Measurements from ENCODE around the gene PPP4R4. TPM values are rescaled to one million over a fixed set of nuclear protein-coding genes. Genes with fewer than 3 reads are reported as not detected.
"Not testable (repeated sequence)": the region's sequence is repeated elsewhere in the genome, so short reads cannot be mapped to it uniquely, and the experiment has no call there.

Gene PPP4R4
- total and polyA plus RNA-seq, 9 donors: 3.0 to 41.0 (median 14.2) TPM

DNA sequence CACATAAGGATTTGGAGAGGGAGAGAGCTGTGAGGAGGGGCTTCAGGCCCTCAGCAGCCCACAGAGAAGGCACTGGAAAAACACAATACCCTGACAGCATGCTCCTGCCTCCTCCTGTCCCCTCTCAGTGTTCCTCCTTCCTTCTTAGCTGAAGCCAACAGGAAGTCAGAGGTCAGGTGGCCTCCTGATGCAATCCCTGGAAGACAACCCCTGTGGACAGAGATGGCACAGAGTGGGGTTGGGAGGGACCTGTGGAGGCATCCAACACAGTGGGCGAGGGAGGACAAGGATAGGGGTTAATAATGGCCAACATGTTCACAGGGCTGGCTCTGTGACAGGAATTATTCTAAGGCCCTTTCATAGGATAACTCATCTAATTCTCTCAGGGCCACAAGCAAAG, 29.4 kb upstream of the PPP4R4 start:
- intact Hi-C loops (cut with DNase I): loop anchor here in 1 of 4 donors (5.0 kb wide), 1 partner anchor 33 kb away; no protein-coding TSS in a partner anchor
- Histone ChIP-seq H3K27me3 (no peaks in the 10 kb centered on the region), H3K27ac (no peak overlapping the region), H3K36me3 (no peaks in the 10 kb centered on the region), H3K4me3 (no peak overlapping the region), H3K9me3 (no peaks in the 10 kb centered on the region), H3K4me1 (ENCODE audit: insufficient read depth) (no peaks in the 10 kb centered on the region)
- 60 to 88% (median 71%) methylated on average over 1 of the region's 1 CpG for WGBS, 3 donors
- no peak for DNase-seq
- TF ChIP-seq EP300 (IDR thresholded peaks at IDR 0.05): no peak
- TF ChIP-seq, protein P1, sequence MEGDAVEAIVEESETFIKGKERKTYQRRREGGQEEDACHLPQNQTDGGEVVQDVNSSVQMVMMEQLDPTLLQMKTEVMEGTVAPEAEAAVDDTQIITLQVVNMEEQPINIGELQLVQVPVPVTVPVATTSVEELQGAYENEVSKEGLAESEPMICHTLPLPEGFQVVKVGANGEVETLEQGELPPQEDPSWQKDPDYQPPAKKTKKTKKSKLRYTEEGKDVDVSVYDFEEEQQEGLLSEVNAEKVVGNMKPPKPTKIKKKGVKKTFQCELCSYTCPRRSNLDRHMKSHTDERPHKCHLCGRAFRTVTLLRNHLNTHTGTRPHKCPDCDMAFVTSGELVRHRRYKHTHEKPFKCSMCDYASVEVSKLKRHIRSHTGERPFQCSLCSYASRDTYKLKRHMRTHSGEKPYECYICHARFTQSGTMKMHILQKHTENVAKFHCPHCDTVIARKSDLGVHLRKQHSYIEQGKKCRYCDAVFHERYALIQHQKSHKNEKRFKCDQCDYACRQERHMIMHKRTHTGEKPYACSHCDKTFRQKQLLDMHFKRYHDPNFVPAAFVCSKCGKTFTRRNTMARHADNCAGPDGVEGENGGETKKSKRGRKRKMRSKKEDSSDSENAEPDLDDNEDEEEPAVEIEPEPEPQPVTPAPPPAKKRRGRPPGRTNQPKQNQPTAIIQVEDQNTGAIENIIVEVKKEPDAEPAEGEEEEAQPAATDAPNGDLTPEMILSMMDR (IDR thresholded peaks at IDR 0.05): no peak
- TF ChIP-seq POLR2A (IDR thresholded peaks at IDR 0.05): no peak

DNA sequence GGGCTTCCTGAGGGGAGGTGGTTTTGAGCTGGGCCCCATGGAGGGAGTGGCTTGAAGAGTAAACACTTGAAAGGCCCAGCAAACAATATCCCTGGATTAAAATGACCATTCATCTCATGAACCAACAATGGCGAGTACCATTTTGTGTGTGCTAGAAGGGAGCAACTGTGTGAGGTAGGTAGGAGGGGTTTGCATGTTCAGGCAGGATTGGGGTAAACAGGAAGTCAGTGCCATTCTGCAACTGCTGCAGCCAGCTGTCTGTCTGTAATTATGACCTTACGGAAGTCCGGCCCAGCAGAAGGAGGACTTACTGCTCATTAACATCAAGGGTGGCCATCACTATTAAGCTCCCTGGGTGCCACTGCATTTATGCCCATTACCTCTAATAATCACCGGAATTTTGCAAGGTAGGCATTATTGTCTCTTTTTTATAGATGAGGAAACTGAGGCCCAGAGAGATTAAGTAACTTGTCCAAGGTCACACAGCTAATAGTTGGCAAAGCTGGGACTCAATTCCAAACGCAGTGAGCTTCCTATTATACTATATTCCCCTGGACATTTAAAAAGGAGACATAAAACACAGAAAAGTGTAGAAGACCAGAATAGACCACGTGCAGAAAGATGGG, 28.1 kb upstream of the PPP4R4 start:
- no peaks in the 10 kb centered on the region for H3K9me3 ChIP-seq
- no peaks in the 10 kb centered on the region for H3K36me3 ChIP-seq
- no peaks in the 10 kb centered on the region for H3K27me3 ChIP-seq
- TF ChIP-seq POLR2A (IDR thresholded peaks at IDR 0.05) (no peak), EP300 (IDR thresholded peaks at IDR 0.05) (no peak)
- TF ChIP-seq, protein P1 (IDR thresholded peaks at IDR 0.05): no peak
- 52 to 84% (median 82%) methylated on average over 6 of the region's 6 CpGs for WGBS, 3 donors
- intact Hi-C loops (cut with DNase I): no loop called here
- H3K4me3 ChIP-seq: no peak overlapping the region
- H3K4me1 ChIP-seq (ENCODE audit: insufficient read depth): no peaks in the 10 kb centered on the region
- no peak overlapping the region for H3K27ac ChIP-seq
- no peak for DNase-seq

DNA sequence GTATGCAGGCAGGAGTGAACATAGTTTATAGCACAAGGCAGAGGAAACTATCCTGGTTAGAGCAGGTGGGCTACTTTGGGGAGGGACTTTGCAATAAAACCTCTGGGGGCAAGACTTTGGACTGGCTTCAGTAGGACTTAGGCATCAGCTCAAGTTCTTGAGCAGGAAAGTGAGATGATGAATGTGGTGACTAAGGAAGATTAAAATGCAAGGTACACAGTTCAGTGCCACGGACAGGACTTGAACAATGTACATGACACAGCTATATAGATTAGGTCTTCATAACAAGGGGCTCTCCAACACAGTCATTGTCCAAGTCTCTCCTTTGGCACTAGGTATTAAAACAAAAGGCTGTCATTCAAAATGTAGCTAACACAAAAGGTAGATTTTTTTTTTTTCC, 21.4 kb upstream of the PPP4R4 start:
- Histone ChIP-seq H3K4me3 (no peak overlapping the region), H3K36me3 (no peaks in the 10 kb centered on the region), H3K4me1 (ENCODE audit: insufficient read depth) (no peaks in the 10 kb centered on the region), H3K9me3 (no peaks in the 10 kb centered on the region), H3K27ac (no peak overlapping the region), H3K27me3 (no peaks in the 10 kb centered on the region)
- 79 to 93% (median 84%) methylated on average over 1 of the region's 1 CpG for WGBS, 3 donors
- TF ChIP-seq, protein P1 (IDR thresholded peaks at IDR 0.05): no peak
- no peak for TF ChIP-seq POLR2A (IDR thresholded peaks at IDR 0.05)
- no peak for TF ChIP-seq EP300 (IDR thresholded peaks at IDR 0.05)
- DNase-seq: no peak
- intact Hi-C loops (cut with DNase I): no loop called here

DNA sequence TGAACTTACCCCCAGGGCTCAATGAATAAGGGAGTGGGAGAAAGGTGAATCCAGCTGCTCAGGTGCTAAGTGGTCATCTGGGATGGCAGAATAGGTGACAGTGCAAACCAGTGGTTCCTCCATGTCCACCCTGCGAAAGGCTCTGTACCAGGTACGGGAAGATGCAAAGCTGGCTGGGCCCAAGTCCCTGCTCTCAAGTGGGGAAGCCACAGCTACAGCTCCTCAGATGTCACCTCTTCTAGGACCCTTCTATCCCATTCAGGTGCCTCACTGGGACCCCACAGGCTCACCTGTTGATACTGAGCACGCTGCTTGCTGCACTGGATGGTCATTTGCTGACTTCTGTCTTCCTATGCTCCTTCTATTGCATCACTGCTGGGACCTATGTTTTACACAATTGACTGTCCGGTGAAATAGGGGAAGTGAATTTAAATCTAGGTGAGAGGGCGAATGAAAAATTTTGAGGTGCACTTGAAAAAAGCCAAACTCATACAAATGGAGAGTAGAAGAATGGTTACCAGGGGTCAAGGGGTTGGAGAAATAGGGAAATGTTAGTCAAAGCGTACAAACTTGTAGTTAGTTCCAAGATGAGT, 20.3 kb upstream of the PPP4R4 start:
- TF ChIP-seq EP300 (IDR thresholded peaks at IDR 0.05) (no peak), POLR2A (IDR thresholded peaks at IDR 0.05) (no peak)
- TF ChIP-seq, protein P1 (IDR thresholded peaks at IDR 0.05): no peak
- WGBS, 3 donors: 85 to 96% (median 91%) methylated on average over 6 of the region's 6 CpGs
- no peaks in the 10 kb centered on the region for H3K36me3 ChIP-seq
- no peaks in the 10 kb centered on the region for H3K9me3 ChIP-seq
- H3K4me1 ChIP-seq (ENCODE audit: insufficient read depth): no peaks in the 10 kb centered on the region
- H3K27ac ChIP-seq: no peak overlapping the region
- DNase-seq: no peak
- H3K27me3 ChIP-seq: no peaks in the 10 kb centered on the region
- H3K4me3 ChIP-seq: no peak overlapping the region
- intact Hi-C loops (cut with DNase I): no loop called here

DNA sequence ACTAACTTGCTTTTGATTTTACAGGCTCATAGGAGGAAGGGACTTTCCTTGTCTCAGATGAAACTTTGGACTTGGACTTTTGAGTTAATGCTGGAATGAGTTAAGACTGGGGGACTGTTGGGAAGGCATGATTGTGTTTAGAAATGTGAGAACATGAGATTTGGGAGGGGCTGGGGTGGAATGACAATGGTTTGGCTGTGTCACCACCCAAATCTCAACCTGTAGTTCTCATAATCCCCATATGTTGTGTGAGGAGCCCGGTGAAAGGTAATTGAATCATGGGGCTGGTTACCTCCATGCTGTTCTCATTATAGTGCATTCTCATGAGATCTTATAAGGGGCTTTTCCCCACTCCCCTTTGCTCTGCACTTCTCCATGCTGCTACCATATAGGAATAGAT, 18.0 kb upstream of the PPP4R4 start:
- H3K36me3 ChIP-seq; DNase-seq; H3K4me3 ChIP-seq; H3K4me1 ChIP-seq (ENCODE audit: insufficient read depth); H3K9me3 ChIP-seq; H3K27me3 ChIP-seq; intact Hi-C loops (cut with DNase I); H3K27ac ChIP-seq: not testable (repeated sequence)
- 88 to 96% (median 95%) methylated on average over 1 of the region's 1 CpG for WGBS, 3 donors
